ENCODE data around the gene PLEKHM3. TPM values are rescaled to one million over a fixed set of nuclear protein-coding genes. Genes with fewer than 3 reads are reported as not detected.

Gene PLEKHM3
- total RNA-seq, 1 donor from 2014 or later = 9.1 TPM

DNA sequence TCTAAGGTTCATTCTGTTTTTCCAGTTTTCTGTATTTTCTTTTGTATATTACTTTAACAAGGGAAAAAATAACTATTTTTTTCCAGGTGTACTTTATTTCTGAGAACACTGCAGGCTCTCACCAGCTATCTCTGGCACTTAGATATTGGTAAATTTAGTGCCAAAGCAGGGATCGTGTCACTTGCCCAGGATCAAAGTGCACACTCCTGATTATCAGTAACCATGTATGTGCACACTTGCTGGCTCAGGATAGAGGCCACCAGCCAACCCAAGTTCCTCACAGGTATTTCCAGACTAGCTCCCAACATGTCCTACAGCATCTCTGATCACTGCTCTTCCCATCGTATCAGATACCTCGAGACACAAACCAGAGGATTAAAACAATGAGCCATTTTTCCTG lies 249.9 kb downstream of the PLEKHM3 start:
- TF ChIP-seq, protein P1, sequence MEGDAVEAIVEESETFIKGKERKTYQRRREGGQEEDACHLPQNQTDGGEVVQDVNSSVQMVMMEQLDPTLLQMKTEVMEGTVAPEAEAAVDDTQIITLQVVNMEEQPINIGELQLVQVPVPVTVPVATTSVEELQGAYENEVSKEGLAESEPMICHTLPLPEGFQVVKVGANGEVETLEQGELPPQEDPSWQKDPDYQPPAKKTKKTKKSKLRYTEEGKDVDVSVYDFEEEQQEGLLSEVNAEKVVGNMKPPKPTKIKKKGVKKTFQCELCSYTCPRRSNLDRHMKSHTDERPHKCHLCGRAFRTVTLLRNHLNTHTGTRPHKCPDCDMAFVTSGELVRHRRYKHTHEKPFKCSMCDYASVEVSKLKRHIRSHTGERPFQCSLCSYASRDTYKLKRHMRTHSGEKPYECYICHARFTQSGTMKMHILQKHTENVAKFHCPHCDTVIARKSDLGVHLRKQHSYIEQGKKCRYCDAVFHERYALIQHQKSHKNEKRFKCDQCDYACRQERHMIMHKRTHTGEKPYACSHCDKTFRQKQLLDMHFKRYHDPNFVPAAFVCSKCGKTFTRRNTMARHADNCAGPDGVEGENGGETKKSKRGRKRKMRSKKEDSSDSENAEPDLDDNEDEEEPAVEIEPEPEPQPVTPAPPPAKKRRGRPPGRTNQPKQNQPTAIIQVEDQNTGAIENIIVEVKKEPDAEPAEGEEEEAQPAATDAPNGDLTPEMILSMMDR (IDR thresholded peaks at IDR 0.05) = no peak
- H3K4me3 Mint-ChIP-seq (ENCODE audit: unreplicated experiment) = no peak overlapping the region
- no peak overlapping the region for H3K27ac Mint-ChIP-seq (ENCODE audit: unreplicated experiment)
- H3K9me3 Mint-ChIP-seq (ENCODE audit: low read depth) = no peaks in the 10 kb centered on the region
- DNase-seq (ENCODE audit: low spot score) = no peak
- H3K4me1 Mint-ChIP-seq (ENCODE audit: low read depth) = peaks cover 4% of the 10 kb centered on the region
- no peaks in the 10 kb centered on the region for H3K27me3 Mint-ChIP-seq (ENCODE audit: low read depth)
- H3K36me3 Mint-ChIP-seq (ENCODE audit: low read depth) = peaks cover 2% of the 10 kb centered on the region

DNA sequence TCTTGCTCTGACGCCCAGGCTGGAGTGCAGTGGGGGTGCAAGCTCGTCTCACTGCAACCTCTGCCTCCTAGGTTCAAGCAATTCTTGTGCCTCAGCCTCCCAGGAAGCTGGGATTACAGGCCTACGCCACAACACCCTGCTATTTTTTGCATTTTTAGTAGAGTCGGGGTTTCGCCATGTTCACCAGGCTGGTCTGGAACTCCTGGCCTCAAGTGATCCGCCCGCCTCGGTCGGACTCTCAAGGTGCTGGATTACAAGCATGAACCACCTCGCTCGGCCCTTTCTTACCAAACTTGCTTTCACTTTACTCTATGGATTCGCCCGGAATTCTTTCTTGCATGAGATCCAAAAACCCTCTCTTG lies 252.5 kb downstream of the PLEKHM3 start:
- no peaks in the 10 kb centered on the region for H3K36me3 Mint-ChIP-seq (ENCODE audit: low read depth)
- DNase-seq (ENCODE audit: low spot score) = no peak
- no peaks in the 10 kb centered on the region for H3K27me3 Mint-ChIP-seq (ENCODE audit: low read depth)
- H3K9me3 Mint-ChIP-seq (ENCODE audit: low read depth) = no peaks in the 10 kb centered on the region
- TF ChIP-seq, protein P1 (IDR thresholded peaks at IDR 0.05) = no peak
- H3K27ac Mint-ChIP-seq (ENCODE audit: unreplicated experiment) = no peak overlapping the region
- no peak overlapping the region for H3K4me3 Mint-ChIP-seq (ENCODE audit: unreplicated experiment)
- peaks cover 21% of the 10 kb centered on the region for H3K4me1 Mint-ChIP-seq (ENCODE audit: low read depth)

DNA sequence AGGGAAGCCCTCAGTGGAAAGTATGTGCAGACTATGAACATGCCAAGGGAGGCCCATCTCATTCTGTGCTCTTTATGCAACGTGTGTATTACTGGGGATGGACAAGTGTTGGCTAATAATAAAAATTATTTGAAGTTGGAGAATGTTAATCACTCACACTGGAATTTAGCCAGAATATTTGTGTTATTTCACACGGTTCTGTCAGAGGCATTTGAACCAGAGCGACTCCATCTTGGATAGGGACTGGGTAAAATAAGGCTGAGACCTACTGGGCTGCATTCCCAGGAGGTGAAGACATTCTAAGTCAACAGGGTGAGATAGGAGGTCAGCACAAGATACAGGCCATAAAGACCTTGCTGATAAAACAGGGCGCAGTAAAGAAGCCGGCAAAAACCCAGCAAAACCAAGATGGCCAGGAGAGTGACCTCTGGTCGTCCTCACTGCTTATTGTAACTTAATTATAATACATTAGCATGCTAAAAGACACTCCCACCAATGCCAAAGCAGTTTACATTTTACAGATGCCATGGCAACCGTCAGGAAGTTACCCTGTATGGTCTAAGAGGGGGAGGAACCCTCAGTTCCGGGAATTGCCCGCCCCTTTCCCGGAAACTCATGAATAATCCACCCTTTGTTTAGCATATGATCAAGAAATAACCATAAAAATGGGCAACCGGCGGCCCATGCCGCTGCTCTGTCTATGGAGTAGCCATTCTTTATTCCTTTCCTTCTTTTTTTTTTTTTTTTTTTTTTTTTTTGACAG lies 253.1 kb downstream of the PLEKHM3 start:
- no peak overlapping the region for H3K4me3 Mint-ChIP-seq (ENCODE audit: unreplicated experiment)
- peaks cover 27% of the 10 kb centered on the region for H3K4me1 Mint-ChIP-seq (ENCODE audit: low read depth)
- TF ChIP-seq, protein P1 (IDR thresholded peaks at IDR 0.05) = no peak
- no peak for DNase-seq (ENCODE audit: low spot score)
- H3K9me3 Mint-ChIP-seq (ENCODE audit: low read depth) = no peaks in the 10 kb centered on the region
- no peaks in the 10 kb centered on the region for H3K36me3 Mint-ChIP-seq (ENCODE audit: low read depth)
- no peak overlapping the region for H3K27ac Mint-ChIP-seq (ENCODE audit: unreplicated experiment)
- H3K27me3 Mint-ChIP-seq (ENCODE audit: low read depth) = peaks cover 5% of the 10 kb centered on the region

DNA sequence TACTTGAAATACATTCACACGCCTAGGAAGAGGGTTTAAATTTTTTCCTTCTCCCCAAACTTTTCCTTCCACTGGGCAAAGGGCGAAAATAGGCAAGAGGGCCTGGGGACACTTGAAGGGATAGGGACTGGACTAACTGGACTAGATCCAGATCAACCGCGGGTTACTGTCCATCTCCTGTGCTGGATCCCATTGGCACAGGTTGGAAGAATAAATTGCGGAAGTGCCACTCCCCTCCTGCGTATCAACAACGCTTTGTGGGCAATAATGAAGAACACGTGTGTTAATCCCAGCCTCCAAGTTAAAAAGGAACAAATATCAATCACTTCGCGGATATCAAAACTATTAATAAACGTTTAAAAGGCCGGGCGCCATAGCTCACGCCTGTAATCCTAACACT lies 253.9 kb downstream of the PLEKHM3 start:
- H3K4me1 Mint-ChIP-seq (ENCODE audit: low read depth) = peaks cover 33% of the 10 kb centered on the region
- TF ChIP-seq, protein P1 (IDR thresholded peaks at IDR 0.05) = no peak
- no peak overlapping the region for H3K4me3 Mint-ChIP-seq (ENCODE audit: unreplicated experiment)
- peaks cover 9% of the 10 kb centered on the region for H3K27me3 Mint-ChIP-seq (ENCODE audit: low read depth)
- no peak overlapping the region for H3K27ac Mint-ChIP-seq (ENCODE audit: unreplicated experiment)
- DNase-seq (ENCODE audit: low spot score) = no peak
- no peaks in the 10 kb centered on the region for H3K9me3 Mint-ChIP-seq (ENCODE audit: low read depth)
- no peaks in the 10 kb centered on the region for H3K36me3 Mint-ChIP-seq (ENCODE audit: low read depth)

Other genes starting within 250 kb of the PLEKHM3 start
- not detected in 3 replicates for gene CRYGD, start 99.0 kb upstream of the PLEKHM3 start, total RNA-seq
- not detected in 3 replicates for gene CRYGC, start 104.3 kb upstream of the PLEKHM3 start, total RNA-seq
- gene CRYGB, start 120.6 kb upstream of the PLEKHM3 start, total RNA-seq = not detected in 3 replicates
- gene CRYGA, start 138.1 kb upstream of the PLEKHM3 start, total RNA-seq = not detected in 3 replicates
- not detected in 3 replicates for gene C2orf80, start 164.5 kb upstream of the PLEKHM3 start, total RNA-seq
- gene IDH1, start 229.5 kb upstream of the PLEKHM3 start, total RNA-seq = 68.5 to 78.2 TPM (median 75.9 TPM) in 3 replicates
- gene PIKFYVE, start 240.7 kb upstream of the PLEKHM3 start, total RNA-seq = 24.7 to 29.3 TPM (median 28.3 TPM) in 3 replicates

Data from chondrocyte (in vitro differentiated cells).